Endothelial cell of umbilical vein (primary cell): ENCODE results near the gene INPP4B. TPM values are rescaled to one million over a fixed set of nuclear protein-coding genes. Genes with fewer than 3 reads are reported as not detected.

Experiments
- BruUV-seq: library from RNA; stranded (reverse); fragments of 400-500 nt; replicated peaks from 2 replicates; lab custom pipeline; 2021; lab: Mats Ljungman, UMichigan
- CTCF ChIA-PET: fragments of 300-600, 350-600 bp; sonication (Branson Sonifier 250); formaldehyde crosslinking; loops from one replicate; lab custom pipeline; 2021; ENCODE audit warnings: antibody characterized with exemption, inconsistent platforms; lab: Charles Lee
- POLR2A ChIA-PET: fragments of 300-600, 350-600 bp; sonication (Branson Sonifier 250); formaldehyde crosslinking; loops from one replicate; lab custom pipeline; 2021; ENCODE audit warnings: antibody characterized with exemption, inconsistent platforms; lab: Charles Lee
- DNase-seq: peaks from one replicate; pipeline ENCODE4 v3.0.0-alpha.2; 2011; ENCODE audit warnings: low read depth, low spot score
- FAIRE-seq: peaks from 2 replicates; lab custom pipeline; 2011; peaks lifted over from hg19 to GRCh38; lab: Jason Lieb, UNC
- H2AFZ ChIP-seq: 2 replicates; pipeline ENCODE4 v1.6.0; 2012; ENCODE audit warnings: low read depth, low read length, control low read depth, inconsistent platforms
- H3K27ac ChIP-seq: 2 replicates; pipeline ENCODE4 v1.5.1; 2011; ENCODE audit warnings: low read depth, mild to moderate bottlenecking, control low read depth, low read length, moderate library complexity; ENCODE audit not compliant: insufficient read depth
- H3K27me3 ChIP-seq, 2 experiments: 2 replicates each; pipeline versions ENCODE4 v1.6.0 to v1.6.1; 2011; ENCODE audit warnings: low read length in 2 of 2, mixed read lengths in 1 of 2; ENCODE audit not compliant: control insufficient read depth in 2 of 2, insufficient read depth in 2 of 2
- H3K36me3 ChIP-seq, 2 experiments: 2 replicates in 1 of 2; 3 replicates in 1 of 2; pipeline ENCODE4 v1.5.1; 2011; ENCODE audit warnings: low read length in 2 of 2, mild to moderate bottlenecking in 1 of 2, moderate library complexity in 1 of 2; ENCODE audit not compliant: control insufficient read depth in 2 of 2, insufficient read depth in 2 of 2; ENCODE audit errors: extremely low read depth in 1 of 2
- H3K4me1 ChIP-seq: 3 replicates; pipeline ENCODE4 v1.5.1; 2011; ENCODE audit warnings: mild to moderate bottlenecking, low read length; ENCODE audit not compliant: control insufficient read depth, insufficient read depth; ENCODE audit errors: extremely low read depth
- H3K4me2 ChIP-seq: 2 replicates; pipeline ENCODE4 v1.6.1; 2011; ENCODE audit warnings: low read length, control low read depth, mixed read lengths; ENCODE audit not compliant: insufficient read depth
- H3K4me3 ChIP-seq, 3 experiments: fragments of 200-600 bp in 1 of 3; sonication (generic), shearing (Covaris generic) in 1 of 3; replicated peaks in 1 of 3; 2 replicates each; pipeline ENCODE4 v1.5.1; 2011 to 2016; ENCODE audit warnings: control low read depth in 3 of 3, low read length in 3 of 3, mild to moderate bottlenecking in 2 of 3, inconsistent platforms in 1 of 3, low read depth in 1 of 3, moderate library complexity in 1 of 3; ENCODE audit not compliant: insufficient read depth in 1 of 3
- H3K79me2 ChIP-seq: 2 replicates; pipeline ENCODE4 v1.6.0; 2012; ENCODE audit warnings: low read length, inconsistent platforms; ENCODE audit not compliant: control insufficient read depth, insufficient read depth
- H3K9ac ChIP-seq: replicated peaks from 2 replicates; pipeline ENCODE3; 2011; ENCODE audit warnings: low read length, control low read depth; ENCODE audit not compliant: insufficient read depth; ENCODE audit errors: extremely low read depth
- H3K9me1 ChIP-seq: replicated peaks from 3 replicates; pipeline ENCODE4 v1.6.0; 2011; ENCODE audit warnings: mild to moderate bottlenecking, low read length; ENCODE audit not compliant: control insufficient read depth, insufficient read depth; ENCODE audit errors: extremely low read depth
- H3K9me3 ChIP-seq: replicated peaks from 2 replicates; pipeline ENCODE4 v1.5.1; 2012; ENCODE audit warnings: low read length, inconsistent platforms; ENCODE audit not compliant: control insufficient read depth, insufficient read depth
- H4K20me1 ChIP-seq: replicated peaks from 2 replicates; pipeline ENCODE3; 2011; ENCODE audit warnings: mild to moderate bottlenecking, low read length; ENCODE audit not compliant: control insufficient read depth, insufficient read depth; ENCODE audit errors: extremely low read depth
- CTCF ChIP-seq, 2 donors: IDR thresholded peaks; 1 replicate in 1 of 2; 2 replicates in 1 of 2; pipeline ENCODE4 v1.5.1; 2011; ENCODE audit warnings: low read length in 2 of 2, mild to moderate bottlenecking in 2 of 2, moderate library complexity in 2 of 2, control low read depth in 1 of 2, inconsistent platforms in 1 of 2, low read depth in 1 of 2; ENCODE audit not compliant: insufficient read depth in 1 of 2; ENCODE audit errors: extremely low read depth in 1 of 2
- EZH2 ChIP-seq: IDR thresholded peaks from 2 replicates; pipeline ENCODE4 v1.6.1; 2012; ENCODE audit warnings: borderline replicate concordance, low read depth, mild to moderate bottlenecking, moderate library complexity, low read length, inconsistent platforms; ENCODE audit not compliant: severe bottlenecking
- FOS ChIP-seq: IDR thresholded peaks from 2 replicates; pipeline ENCODE4 v1.6.1; 2011; ENCODE audit warnings: mild to moderate bottlenecking, low read length, moderate library complexity, borderline replicate concordance; ENCODE audit not compliant: insufficient read depth
- GATA2 ChIP-seq: IDR thresholded peaks from 2 replicates; pipeline ENCODE4 v1.7.0; 2011; ENCODE audit warnings: low read depth, mild to moderate bottlenecking, moderate library complexity, mixed read lengths, low read length; ENCODE audit not compliant: insufficient read length, insufficient read depth
- JUN ChIP-seq: IDR thresholded peaks from 2 replicates; pipeline ENCODE4 v1.6.1; 2011; ENCODE audit warnings: borderline replicate concordance, low read depth; ENCODE audit not compliant: insufficient read length, insufficient read depth
- MYC ChIP-seq: IDR thresholded peaks from one replicate; pipeline ENCODE4 v1.6.1; 2011; ENCODE audit warnings: mild to moderate bottlenecking, low read depth, low read length
- POLR2A ChIP-seq: IDR thresholded peaks from 2 replicates; pipeline ENCODE4 v1.6.1; 2012; ENCODE audit warnings: low read depth, mild to moderate bottlenecking, control low read depth, low read length
- POLR2AphosphoS5 ChIP-seq: IDR thresholded peaks from 2 replicates; pipeline ENCODE4 v1.6.1; 2012; ENCODE audit warnings: low read depth, mild to moderate bottlenecking, control low read depth, low read length, moderate library complexity; ENCODE audit not compliant: insufficient read depth
- dilution Hi-C: fragments of 300-500 bp; cut with MboI; formaldehyde crosslinking; loops from one replicate; pipeline ENCODE4 v1.15.0; 2019; ENCODE audit warnings: low sequenced_read_pairs; ENCODE audit not compliant: extremely low pct_ligation_motif_present
- intact Hi-C: fragments of 100-400 bp; cut with micrococcal nuclease; formaldehyde crosslinking; loops from one replicate; pipeline ENCODE4 v1.10.0; 2022
- polyA plus RNA-seq, 4 experiments: library from polyadenylated mRNA; depleted of rRNA in 3 of 4; stranded (reverse) in 3 of 4; unstranded in 1 of 4; fragments of >200 nt; gene quantifications; 2 replicates each; pipeline versions ENCODE4 v1.2.1 to v1.2.3, GENCODE V29; 2011 to 2012; ENCODE audit warnings: missing spikeins in 1 of 4
- total RNA-seq: library from RNA; stranded (reverse); gene quantifications from 2 replicates; pipeline ENCODE4 v1.2.3, GENCODE V29; 2021
- TF ChIP-seq, protein P1 (sequence below): IDR thresholded peaks from 2 replicates; pipeline ENCODE4 v1.6.1; 2011; ENCODE audit not compliant: insufficient read depth, insufficient read length

INPP4B gene
- total and polyA plus RNA-seq, 2 donors (not counting 3 experiments of a cell fraction or from before 2014, with no cell fraction given) = 0.41 to 3.1 TPM

DNA sequence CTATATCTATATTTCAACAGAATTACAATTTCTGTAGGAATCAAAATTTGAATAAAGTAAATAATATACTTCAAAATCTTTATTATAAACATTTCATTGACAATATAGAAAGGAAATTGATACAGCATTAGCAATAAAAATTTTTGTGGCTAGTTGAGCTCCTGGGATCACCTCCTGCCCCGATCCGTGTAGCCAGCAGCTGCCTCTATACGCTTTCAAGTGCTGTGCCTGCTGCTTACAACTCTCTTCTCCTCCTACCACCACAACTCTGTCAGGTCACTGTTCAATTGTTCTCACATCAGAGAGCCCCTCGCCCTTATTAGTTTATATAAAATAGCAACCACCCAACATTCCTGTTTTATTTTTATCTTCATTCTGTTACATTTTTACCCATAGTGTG is 27.6 kb downstream of the INPP4B start:
- ChIA-PET CTCF (no interaction called here), POLR2A (no interaction called here)
- Histone ChIP-seq H3K4me1 (no peaks in the 10 kb centered on the region), H3K9me1 (no peaks in the 10 kb centered on the region), H3K9ac (no peak overlapping the region), H2AFZ (no peak overlapping the region), H3K27ac (no peak overlapping the region), H3K4me2 (no peak overlapping the region), H4K20me1 (no peaks in the 10 kb centered on the region), H3K27me3 (peaks cover 0 to 3% of the 10 kb centered on the region in 2 experiments), H3K4me3 (no peak overlapping the region), H3K79me2 (no peaks in the 10 kb centered on the region), H3K9me3 (no peaks in the 10 kb centered on the region), H3K36me3 (no peaks in the 10 kb centered on the region)
- dilution Hi-C loops = no loop called here
- intact Hi-C loops = no loop called here
- DNase-seq (no peak), FAIRE-seq (no peak)
- BruUV-seq = no TSS peak
- TF ChIP-seq JUN (no peak), POLR2AphosphoS5 (no peak), EZH2 (no peak), CTCF (IDR thresholded peaks at IDR 0.05; ENCODE audit: extremely low read depth in 1 of 2, insufficient read depth in 1 of 2, low read depth in 1 of 2, low read length in 2 of 2) (no peak), FOS (no peak), POLR2A (no peak), GATA2 (no peak), MYC (no peak)
- TF ChIP-seq, protein P1, sequence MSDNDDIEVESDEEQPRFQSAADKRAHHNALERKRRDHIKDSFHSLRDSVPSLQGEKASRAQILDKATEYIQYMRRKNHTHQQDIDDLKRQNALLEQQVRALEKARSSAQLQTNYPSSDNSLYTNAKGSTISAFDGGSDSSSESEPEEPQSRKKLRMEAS = no peak
